A673 (cell line): Measurements from ENCODE around the gene KRTAP10-4.

Experiments
- EZH2 ChIP-seq: fragments of 200-600 bp; sonication (generic); IDR thresholded peaks from 2 replicates; pipeline ENCODE4 v1.6.1; 2017; ENCODE audit warnings: borderline replicate concordance, low read depth, mild to moderate bottlenecking, mixed read lengths, antibody characterized with exemption, low read length; ENCODE audit not compliant: poor library complexity, severe bottlenecking
- TF ChIP-seq, protein P1 (sequence below): fragments of 300-800, 200-600 bp; sonication (generic); conservative IDR thresholded peaks from 2 replicates; pipeline ENCODE4 v1.5.1; 2017; ENCODE audit warnings: low read depth, mild to moderate bottlenecking, antibody characterized with exemption, low read length, moderate library complexity, mixed read lengths

- TF ChIP-seq, protein P1, sequence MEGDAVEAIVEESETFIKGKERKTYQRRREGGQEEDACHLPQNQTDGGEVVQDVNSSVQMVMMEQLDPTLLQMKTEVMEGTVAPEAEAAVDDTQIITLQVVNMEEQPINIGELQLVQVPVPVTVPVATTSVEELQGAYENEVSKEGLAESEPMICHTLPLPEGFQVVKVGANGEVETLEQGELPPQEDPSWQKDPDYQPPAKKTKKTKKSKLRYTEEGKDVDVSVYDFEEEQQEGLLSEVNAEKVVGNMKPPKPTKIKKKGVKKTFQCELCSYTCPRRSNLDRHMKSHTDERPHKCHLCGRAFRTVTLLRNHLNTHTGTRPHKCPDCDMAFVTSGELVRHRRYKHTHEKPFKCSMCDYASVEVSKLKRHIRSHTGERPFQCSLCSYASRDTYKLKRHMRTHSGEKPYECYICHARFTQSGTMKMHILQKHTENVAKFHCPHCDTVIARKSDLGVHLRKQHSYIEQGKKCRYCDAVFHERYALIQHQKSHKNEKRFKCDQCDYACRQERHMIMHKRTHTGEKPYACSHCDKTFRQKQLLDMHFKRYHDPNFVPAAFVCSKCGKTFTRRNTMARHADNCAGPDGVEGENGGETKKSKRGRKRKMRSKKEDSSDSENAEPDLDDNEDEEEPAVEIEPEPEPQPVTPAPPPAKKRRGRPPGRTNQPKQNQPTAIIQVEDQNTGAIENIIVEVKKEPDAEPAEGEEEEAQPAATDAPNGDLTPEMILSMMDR, result no peak
- TF ChIP-seq EZH2, result no peak
These were observed 29.8 kb downstream of the KRTAP10-4 start for GRCh38 chr21:44603109-44603875.
